GM23338 (cell line): ENCODE results near the gene OR56B4. TPM values are rescaled to one million over a fixed set of nuclear protein-coding genes. Genes with fewer than 3 reads are reported as not detected.

Experiments
- ATAC-seq: fragments of 200-7000 bp; cut with Tn5 transposase; 3 replicates; pipeline ENCODE4 v1.9.1; 2020
- DNase-seq: peaks from one replicate; pipeline ENCODE4 v3.0.0-alpha.2; 2015; ENCODE audit warnings: low spot score
- H2AFZ ChIP-seq: fragments of 200-600 bp; sonication (generic); 2 replicates; pipeline ENCODE4 v1.8.0; 2016; ENCODE audit warnings: antibody characterized with exemption, mild to moderate bottlenecking, moderate library complexity
- H3F3A ChIP-seq: fragments of 200-600 bp; sonication (generic); replicated peaks from 2 replicates; pipeline ENCODE4 v1.8.0; 2017; ENCODE audit warnings: antibody characterized with exemption, mixed run types, low read depth
- H3K27ac ChIP-seq: fragments of 200-600 bp; sonication (generic); 2 replicates; pipeline ENCODE4 v1.6.1; 2016; ENCODE audit warnings: low read depth
- H3K27me3 ChIP-seq: fragments of 200-600 bp; sonication (generic); 2 replicates; pipeline ENCODE4 v1.8.0; 2016; ENCODE audit warnings: mild to moderate bottlenecking, mixed run types, moderate library complexity; ENCODE audit not compliant: insufficient read depth
- H3K36me3 ChIP-seq: fragments of 200-600 bp; sonication (generic); 2 replicates; pipeline ENCODE4 v1.8.0; 2016; ENCODE audit warnings: mild to moderate bottlenecking; ENCODE audit not compliant: insufficient read depth
- H3K4me1 ChIP-seq: fragments of 200-600 bp; sonication (generic); 2 replicates; pipeline ENCODE4 v1.8.0; 2016; ENCODE audit warnings: mild to moderate bottlenecking, moderate library complexity; ENCODE audit not compliant: insufficient read depth
- H3K4me2 ChIP-seq: fragments of 200-600 bp; sonication (generic); 2 replicates; pipeline ENCODE4 v1.7.1; 2017; ENCODE audit warnings: mixed run types
- H3K4me3 ChIP-seq: fragments of 200-600 bp; sonication (generic); 2 replicates; pipeline ENCODE4 v1.6.1; 2016; ENCODE audit warnings: mixed run types
- H3K79me2 ChIP-seq: fragments of 200-600 bp; sonication (generic); replicated peaks from 2 replicates; pipeline ENCODE4 v1.8.0; 2017; ENCODE audit warnings: mild to moderate bottlenecking; ENCODE audit not compliant: insufficient read depth
- H3K9me2 ChIP-seq: fragments of 200-600 bp; sonication (generic); 2 replicates; pipeline ENCODE4 v1.8.0; 2017; ENCODE audit not compliant: insufficient read depth
- H4K20me1 ChIP-seq: fragments of 200-600 bp; sonication (generic); replicated peaks from 2 replicates; pipeline ENCODE4 v1.8.0; 2017; ENCODE audit warnings: mild to moderate bottlenecking; ENCODE audit not compliant: insufficient read depth
- H3K27ac Mint-ChIP-seq: 2 replicates; pipeline ENCODE4 v1.8.0; 2020; ENCODE audit warnings: inconsistent platforms, mild to moderate bottlenecking, moderate library complexity, mixed read lengths
- H3K27me3 Mint-ChIP-seq: 3 replicates; pipeline ENCODE4 v1.8.0; 2022; ENCODE audit warnings: low read depth, mild to moderate bottlenecking, moderate library complexity, mixed read lengths, inconsistent platforms; ENCODE audit not compliant: insufficient read depth, poor library complexity
- H3K36me3 Mint-ChIP-seq: 3 replicates; pipeline ENCODE4 v1.8.0; 2021; ENCODE audit warnings: low read depth, mild to moderate bottlenecking, inconsistent platforms, moderate library complexity, mixed read lengths
- H3K4me1 Mint-ChIP-seq: 3 replicates; pipeline ENCODE4 v1.8.0; 2020; ENCODE audit warnings: mild to moderate bottlenecking, inconsistent platforms, mixed read lengths
- H3K4me3 Mint-ChIP-seq: 3 replicates; pipeline ENCODE4 v1.8.0; 2021; ENCODE audit warnings: moderate library complexity, mild to moderate bottlenecking, inconsistent platforms, mixed read lengths
- H3K9me3 Mint-ChIP-seq: 3 replicates; pipeline ENCODE4 v1.8.0; 2020; ENCODE audit warnings: moderate library complexity, mild to moderate bottlenecking, inconsistent platforms, mixed read lengths
- CREB1 ChIP-seq: fragments of 250-450 bp; sonication (Bioruptor Pico); IDR thresholded peaks from 2 replicates; pipeline ENCODE4 v1.5.0; 2020; ENCODE audit warnings: low read depth, mild to moderate bottlenecking, moderate library complexity
- ETS1 ChIP-seq: IDR thresholded peaks from 2 replicates; pipeline ENCODE4 v1.6.1; 2016; ENCODE audit warnings: antibody characterized with exemption
- EZH2phosphoT487 ChIP-seq: fragments of 200-600 bp; sonication (generic); IDR thresholded peaks from one replicate; pipeline ENCODE4 v1.8.1; 2018; ENCODE audit warnings: antibody characterized with exemption; ENCODE audit not compliant: unreplicated experiment
- POLR2AphosphoS5 ChIP-seq: IDR thresholded peaks from 2 replicates; pipeline ENCODE4 v1.6.1; 2016; ENCODE audit warnings: antibody characterized with exemption, low read depth
- ZNF331 ChIP-seq: fragments of 250-450 bp; sonication (Bioruptor Pico); IDR thresholded peaks from 2 replicates; pipeline ENCODE4 v1.5.0; 2020; ENCODE audit warnings: low read depth, mild to moderate bottlenecking, moderate library complexity
- ZNF462 ChIP-seq: fragments of 250-450 bp; sonication (Bioruptor Pico); IDR thresholded peaks from 2 replicates; pipeline ENCODE4 v1.5.0; 2020; ENCODE audit warnings: mild to moderate bottlenecking, moderate library complexity
- polyA plus RNA-seq: library from polyadenylated mRNA; unstranded; fragments of >200 nt; fragmentation: Nextera tagmentation; extraction: Ambion mirVana; gene quantifications from 2 replicates; pipeline ENCODE4 v1.2.1, GENCODE V29; 2016
- total RNA-seq: library from RNA; depleted of rRNA; stranded (reverse); fragments of >200 nt; shearing (Covaris generic); gene quantifications from 2 replicates; pipeline ENCODE4 v1.2.3, GENCODE V29; 2014

The OR56B4 gene
- total and polyA plus RNA-seq, 2 experiments from 2014 or later: not detected

DNA sequence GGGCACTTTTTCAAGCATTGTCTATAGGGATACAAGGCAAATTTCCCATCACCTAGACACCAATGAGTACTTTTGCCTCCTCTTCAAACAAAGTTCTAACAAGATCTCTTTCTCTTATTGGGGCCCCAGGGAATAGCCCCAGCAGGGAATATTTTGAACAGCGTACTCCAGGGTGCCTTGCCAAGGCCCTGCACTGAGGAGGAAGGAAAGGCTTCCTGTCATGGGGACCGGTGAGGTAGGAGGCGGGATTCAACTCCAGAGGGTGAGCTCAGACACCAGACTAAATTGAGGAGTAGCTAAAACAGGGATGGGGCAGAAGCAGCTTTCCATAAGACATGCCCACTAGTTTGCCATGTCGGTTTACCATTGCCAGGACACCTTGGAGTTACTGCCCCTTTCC is 28.0 kb upstream of the OR56B4 start (continued):
- no peak for TF ChIP-seq ZNF462 (CRISPR knock-in tag)
- TF ChIP-seq ETS1: no peak
- TF ChIP-seq CREB1 (CRISPR knock-in tag): no peak
- TF ChIP-seq EZH2phosphoT487: no peak

DNA sequence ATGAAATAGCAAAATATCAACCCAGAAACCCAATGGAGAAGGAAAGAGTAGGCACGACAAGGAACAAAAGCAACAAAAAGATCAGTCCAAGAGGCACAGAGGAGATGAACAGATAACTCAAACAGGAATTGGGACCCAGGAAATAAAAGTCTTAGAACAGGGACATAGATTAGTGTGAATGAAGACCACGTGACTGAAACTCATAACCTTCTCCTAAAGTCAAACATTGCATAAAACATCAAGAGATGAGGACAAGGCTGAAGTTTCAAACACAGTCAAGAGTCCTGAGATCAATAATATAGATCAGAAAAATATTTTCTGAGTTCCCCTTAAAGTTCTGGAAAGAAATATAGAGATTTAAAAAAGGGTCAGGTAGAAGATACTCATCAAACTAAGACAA is 24.4 kb upstream of the OR56B4 start:
- Histone ChIP-seq H3F3A (no peaks in the 10 kb centered on the region), H3K4me2 (no peak overlapping the region), H3K79me2 (no peaks in the 10 kb centered on the region), H3K36me3 (no peaks in the 10 kb centered on the region), H3K27me3 (no peaks in the 10 kb centered on the region), H3K9me2 (0 out of 2 replicates have a peak, but pooled peaks cover 8% of the 10 kb centered on the region), H2AFZ (no peak overlapping the region), H3K27ac (no peak overlapping the region), H3K4me3 (no peak overlapping the region), H3K4me1 (0 out of 2 replicates have a peak, but pooled peaks cover 4% of the 10 kb centered on the region), H4K20me1 (no peaks in the 10 kb centered on the region)
- Mint-ChIP-seq H3K9me3 (peaks cover 5% of the 10 kb centered on the region; the same call in 2 of the 3 replicates), H3K27me3 (peaks cover 5% of the 10 kb centered on the region), H3K4me1 (no peaks in the 10 kb centered on the region), H3K27ac (no peak overlapping the region), H3K4me3 (no peak overlapping the region), H3K36me3 (no peaks in the 10 kb centered on the region; the same call in 2 of the 3 replicates)
- ATAC-seq: no peak
- DNase-seq: no peak
- TF ChIP-seq POLR2AphosphoS5 (no peak), ZNF331 (CRISPR knock-in tag) (no peak), ZNF462 (CRISPR knock-in tag) (no peak)
